GM12801 (cell line): ENCODE results near the gene MCC.

Experiments
- TF ChIP-seq, protein P1 (sequence below): IDR thresholded peaks from one replicate; pipeline ENCODE4 v1.5.1; 2011; ENCODE audit warnings: control low read depth; ENCODE audit not compliant: insufficient read length; ENCODE audit errors: extremely low read depth

The MCC gene

DNA sequence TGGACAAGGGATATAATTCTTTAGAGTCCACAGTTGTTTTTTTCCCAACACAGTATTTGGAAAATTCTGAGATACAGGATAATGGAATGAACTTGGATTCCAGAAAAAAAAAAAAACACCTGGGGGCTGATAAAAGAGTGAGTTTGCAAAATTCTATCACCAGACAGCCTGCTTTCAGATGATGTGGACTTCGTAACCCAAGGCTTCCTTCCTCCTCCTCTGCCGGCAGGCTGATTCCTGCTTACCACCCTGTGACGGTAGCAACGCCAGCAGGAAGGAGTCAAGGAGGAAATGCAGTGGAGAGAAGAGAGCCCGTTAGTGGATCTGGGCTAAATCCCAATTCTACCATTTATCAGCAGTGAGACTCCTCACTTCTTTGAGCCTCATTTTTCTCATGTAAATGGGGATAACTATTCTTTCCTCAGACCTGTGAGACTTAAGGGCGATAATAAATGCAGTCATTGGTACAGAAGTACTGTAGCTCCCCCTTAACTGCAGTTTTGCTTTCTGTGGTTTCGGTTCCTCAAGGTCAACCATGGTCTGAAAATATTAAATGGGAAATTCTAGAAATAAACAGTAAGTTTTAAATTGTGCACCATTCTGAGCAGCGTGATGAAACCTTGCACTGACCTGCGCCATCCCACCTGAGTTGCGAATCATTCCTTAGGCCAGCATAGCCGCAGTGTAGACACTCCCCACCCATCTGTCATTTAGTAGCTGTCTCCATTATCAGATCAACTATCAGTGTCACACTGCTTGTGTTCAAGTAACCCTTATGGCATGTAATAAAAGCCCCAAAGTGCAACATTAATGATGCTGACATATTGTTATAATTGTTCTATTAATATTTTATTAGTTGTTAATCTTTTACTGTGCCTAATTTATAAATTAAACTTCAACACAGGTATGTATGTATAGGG lies 440.3 kb downstream of the MCC start:
- TF ChIP-seq, protein P1, sequence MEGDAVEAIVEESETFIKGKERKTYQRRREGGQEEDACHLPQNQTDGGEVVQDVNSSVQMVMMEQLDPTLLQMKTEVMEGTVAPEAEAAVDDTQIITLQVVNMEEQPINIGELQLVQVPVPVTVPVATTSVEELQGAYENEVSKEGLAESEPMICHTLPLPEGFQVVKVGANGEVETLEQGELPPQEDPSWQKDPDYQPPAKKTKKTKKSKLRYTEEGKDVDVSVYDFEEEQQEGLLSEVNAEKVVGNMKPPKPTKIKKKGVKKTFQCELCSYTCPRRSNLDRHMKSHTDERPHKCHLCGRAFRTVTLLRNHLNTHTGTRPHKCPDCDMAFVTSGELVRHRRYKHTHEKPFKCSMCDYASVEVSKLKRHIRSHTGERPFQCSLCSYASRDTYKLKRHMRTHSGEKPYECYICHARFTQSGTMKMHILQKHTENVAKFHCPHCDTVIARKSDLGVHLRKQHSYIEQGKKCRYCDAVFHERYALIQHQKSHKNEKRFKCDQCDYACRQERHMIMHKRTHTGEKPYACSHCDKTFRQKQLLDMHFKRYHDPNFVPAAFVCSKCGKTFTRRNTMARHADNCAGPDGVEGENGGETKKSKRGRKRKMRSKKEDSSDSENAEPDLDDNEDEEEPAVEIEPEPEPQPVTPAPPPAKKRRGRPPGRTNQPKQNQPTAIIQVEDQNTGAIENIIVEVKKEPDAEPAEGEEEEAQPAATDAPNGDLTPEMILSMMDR = no peak

DNA sequence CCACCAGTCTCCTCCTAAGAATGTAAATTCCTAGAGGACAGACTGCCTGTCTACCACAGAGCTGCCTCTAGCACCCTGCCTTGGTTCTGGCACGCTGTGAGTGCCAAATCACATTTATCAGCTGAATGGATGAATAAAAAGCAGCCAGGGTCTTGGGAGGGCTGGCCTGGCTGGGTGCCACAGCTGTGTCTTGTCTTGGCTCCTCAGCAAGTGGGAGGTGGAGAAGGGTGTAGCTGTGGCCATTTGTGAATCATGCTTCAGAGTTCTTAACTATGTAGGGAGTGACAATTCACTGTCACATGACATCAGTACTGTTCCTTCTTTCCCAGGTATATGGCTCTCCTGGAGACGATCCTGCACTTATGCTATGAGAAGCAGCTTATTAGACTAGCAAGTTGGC lies 441.0 kb downstream of the MCC start:
- TF ChIP-seq, protein P1 = no peak

DNA sequence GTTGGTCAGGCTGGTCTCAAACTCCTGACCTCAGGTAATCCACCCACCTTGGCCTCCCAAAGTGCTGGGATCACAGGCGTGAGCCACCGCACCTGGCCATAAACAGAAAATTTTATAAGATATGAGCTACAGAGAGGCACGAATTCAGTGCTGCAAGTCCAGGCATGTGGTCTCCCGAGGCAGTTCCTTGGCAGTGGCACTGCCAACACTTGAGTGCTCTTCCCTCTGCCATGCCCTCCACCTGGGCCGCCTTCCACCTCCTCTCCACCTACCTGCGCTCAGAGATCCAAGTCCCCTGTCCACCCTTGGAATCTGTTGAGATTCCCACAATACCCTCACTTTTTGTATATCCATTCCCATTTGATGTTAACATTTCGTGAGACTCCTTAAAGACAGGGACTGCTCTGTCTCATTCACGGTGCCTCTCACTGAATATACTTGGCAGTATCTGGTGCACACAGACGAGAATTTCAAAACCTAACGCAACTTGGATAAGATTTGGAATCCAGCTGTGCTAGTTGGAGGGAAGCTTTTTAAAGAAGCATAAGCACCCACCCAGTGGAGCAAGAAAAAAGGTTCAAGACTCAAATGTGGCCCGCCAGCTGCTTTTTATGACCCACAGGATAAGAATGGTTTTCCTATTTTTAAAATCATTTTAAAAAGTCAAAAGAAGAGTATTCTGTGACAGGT lies 443.3 kb downstream of the MCC start:
- TF ChIP-seq, protein P1 = no peak

DNA sequence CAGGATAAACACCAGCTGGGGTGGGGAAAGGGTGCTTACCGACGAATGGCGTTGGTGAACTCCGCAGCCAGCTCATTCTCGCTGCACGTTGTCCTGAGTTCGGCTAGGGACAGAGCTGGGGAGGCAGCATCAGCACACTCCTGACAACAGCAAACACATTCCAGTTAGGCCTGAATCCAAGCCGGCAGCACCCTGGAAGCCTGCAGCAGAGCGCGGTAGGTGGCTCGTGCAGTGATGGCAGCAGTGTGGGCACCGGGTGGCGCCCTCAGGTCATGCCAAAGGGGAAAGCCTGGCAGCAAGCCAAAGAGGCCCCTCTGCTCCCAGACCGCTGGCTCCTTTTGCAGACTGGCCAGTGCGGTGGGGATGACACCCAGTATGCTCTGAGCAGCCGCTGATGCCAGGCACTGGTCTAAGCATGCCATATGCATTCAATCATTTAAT lies 444.7 kb downstream of the MCC start:
- TF ChIP-seq, protein P1 = no peak

DNA sequence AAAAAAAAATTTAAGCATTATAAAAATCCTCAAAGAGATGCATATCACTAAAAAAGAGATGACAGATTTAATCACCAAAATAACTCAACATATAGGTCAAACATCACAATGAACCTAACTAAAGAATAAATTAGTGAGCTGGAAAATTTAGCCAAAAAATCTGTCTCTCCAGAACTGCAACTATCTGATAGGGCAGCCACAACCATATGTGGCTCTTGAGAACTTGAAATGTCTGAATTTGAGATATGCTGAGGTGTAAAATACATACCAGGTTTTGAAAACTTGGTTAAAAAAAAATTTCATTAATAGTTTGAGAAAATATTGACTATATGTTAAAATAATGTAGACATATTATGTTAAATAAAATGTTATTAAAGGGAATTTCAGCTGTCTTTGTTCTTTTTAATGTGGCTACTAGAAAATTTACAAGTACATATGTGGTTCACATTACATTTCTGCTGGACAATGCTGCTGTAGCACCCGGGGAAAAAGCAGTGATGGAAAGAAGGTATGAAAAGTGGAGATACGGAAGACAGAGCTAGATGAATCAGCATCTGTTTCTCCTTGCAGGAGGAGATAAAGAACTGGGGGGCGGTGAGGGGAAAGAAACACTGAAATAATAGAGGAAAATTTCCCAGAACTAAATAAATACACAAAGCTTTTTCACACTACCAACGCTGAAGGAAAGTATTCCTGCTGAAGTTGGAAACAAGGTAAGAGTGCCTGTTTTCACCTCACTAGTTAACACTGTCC lies 445.6 kb downstream of the MCC start:
- TF ChIP-seq, protein P1 = no peak

DNA sequence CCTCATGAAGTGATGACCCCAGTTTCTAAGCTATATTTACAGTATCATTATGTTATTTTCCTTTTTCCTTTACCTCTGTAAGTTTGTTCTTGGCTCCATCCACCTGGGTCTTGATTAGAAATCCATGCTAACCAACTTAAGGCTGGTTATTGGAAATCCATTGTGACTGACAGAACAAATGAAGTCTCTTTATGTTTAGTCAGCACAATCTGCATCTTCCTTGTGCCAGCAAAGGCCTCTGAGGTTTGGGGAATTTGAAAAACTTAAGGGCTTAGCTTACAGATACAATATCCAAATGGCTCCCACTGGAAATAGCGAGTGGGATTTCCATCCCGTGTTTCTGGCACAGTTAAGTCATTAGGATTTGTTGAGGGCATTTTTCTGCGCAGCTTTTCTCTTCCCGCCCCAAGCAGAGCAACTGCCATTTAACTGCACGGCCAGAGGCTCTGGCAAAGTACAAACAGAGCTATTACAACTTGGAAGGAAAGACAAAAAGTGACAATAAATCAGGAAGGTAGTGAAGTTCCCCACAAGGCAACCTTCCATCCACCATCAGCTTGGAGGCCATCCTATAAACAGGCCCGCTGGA lies 447.5 kb downstream of the MCC start:
- TF ChIP-seq, protein P1 = no peak

DNA sequence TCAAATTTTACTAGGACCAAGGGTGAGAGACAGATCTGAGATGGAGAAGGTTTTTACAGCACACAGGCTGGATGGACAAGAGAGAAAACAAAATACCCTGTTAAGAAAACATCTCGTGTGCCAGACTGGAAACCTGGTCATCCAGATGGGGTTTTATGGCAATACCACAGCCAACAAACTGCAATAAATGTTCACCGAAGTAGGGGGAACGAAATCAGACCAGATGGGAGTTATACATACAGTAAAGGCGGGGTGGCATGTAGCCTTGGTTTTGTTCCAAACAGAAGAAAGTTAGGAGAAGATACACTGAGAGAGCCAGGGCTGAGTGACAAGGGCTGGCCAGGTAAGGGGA lies 448.3 kb downstream of the MCC start:
- TF ChIP-seq, protein P1 = no peak
